HG02642 (cell line): ENCODE measurements around the gene FGF1.

Experiments used
- ATAC-seq: cut with Tn5 transposase; IDR thresholded peaks from one replicate; pipeline ENCODE4 v1.9.1; 2021; ENCODE audit warnings: mild to moderate bottlenecking; ENCODE audit not compliant: unreplicated experiment, poor library complexity

The FGF1 gene

GRCh38 chr5:142548739-142549275, 137.1 kb downstream of the FGF1 start:
- no peak for ATAC-seq

GRCh38 chr5:142547445-142548380, 138.2 kb downstream of the FGF1 start:
- ATAC-seq: no peak

- no peak for ATAC-seq
Observed at GRCh38 chr5:142545650-142546322, 140.1 kb downstream of the FGF1 start.

- ATAC-seq: no peak
Observed at GRCh38 chr5:142544946-142545649, 140.8 kb downstream of the FGF1 start.

- no peak for ATAC-seq
Observed at GRCh38 chr5:142544071-142544753, 141.7 kb downstream of the FGF1 start.

GRCh38 chr5:142542906-142543305, 143.0 kb downstream of the FGF1 start:
- no peak for ATAC-seq
